ENCODE measurements around the gene PNO1.

Gene PNO1

GRCh38 chr2:68157002-68157401 lies 686 bp upstream of the PNO1 start:
- H3K4me1 ChIP-seq = peaks cover 0 to 34% (median 30%) of the 10 kb centered on the region in 4 donors
- TF ChIP-seq, protein P1, sequence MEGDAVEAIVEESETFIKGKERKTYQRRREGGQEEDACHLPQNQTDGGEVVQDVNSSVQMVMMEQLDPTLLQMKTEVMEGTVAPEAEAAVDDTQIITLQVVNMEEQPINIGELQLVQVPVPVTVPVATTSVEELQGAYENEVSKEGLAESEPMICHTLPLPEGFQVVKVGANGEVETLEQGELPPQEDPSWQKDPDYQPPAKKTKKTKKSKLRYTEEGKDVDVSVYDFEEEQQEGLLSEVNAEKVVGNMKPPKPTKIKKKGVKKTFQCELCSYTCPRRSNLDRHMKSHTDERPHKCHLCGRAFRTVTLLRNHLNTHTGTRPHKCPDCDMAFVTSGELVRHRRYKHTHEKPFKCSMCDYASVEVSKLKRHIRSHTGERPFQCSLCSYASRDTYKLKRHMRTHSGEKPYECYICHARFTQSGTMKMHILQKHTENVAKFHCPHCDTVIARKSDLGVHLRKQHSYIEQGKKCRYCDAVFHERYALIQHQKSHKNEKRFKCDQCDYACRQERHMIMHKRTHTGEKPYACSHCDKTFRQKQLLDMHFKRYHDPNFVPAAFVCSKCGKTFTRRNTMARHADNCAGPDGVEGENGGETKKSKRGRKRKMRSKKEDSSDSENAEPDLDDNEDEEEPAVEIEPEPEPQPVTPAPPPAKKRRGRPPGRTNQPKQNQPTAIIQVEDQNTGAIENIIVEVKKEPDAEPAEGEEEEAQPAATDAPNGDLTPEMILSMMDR (IDR thresholded peaks at IDR 0.05) = no peak
- peak overlapping the region; percentile 82 to 96 for H3K4me3 ChIP-seq
- H3K9me3 ChIP-seq = no peaks in the 10 kb centered on the region
- intact Hi-C loops (cut with DNase I; ENCODE audit: low total_unique reads) = no loop called here
- no peak for DNase-seq
- peaks cover 3 to 16% (median 9%) of the 10 kb centered on the region in 3 donors for H3K36me3 ChIP-seq
- H3K27me3 ChIP-seq = no peaks in the 10 kb centered on the region
- H3K27ac ChIP-seq = peak overlapping the region; percentile 76 to 79

- DNase-seq = no peak
- intact Hi-C loops (cut with DNase I; ENCODE audit: low total_unique reads) = no loop called here
- H3K36me3 ChIP-seq = peaks cover 12 to 27% (median 20%) of the 10 kb centered on the region in 3 donors
- H3K4me1 ChIP-seq = peaks cover 0 to 34% (median 29%) of the 10 kb centered on the region in 4 donors
- H3K4me3 ChIP-seq = peak overlapping the region; percentile 82 to 96
- TF ChIP-seq, protein P1 (IDR thresholded peaks at IDR 0.05) = no peak
- H3K27me3 ChIP-seq = no peaks in the 10 kb centered on the region
- H3K27ac ChIP-seq = peak overlapping the region; percentile 76 to 79
- no peaks in the 10 kb centered on the region for H3K9me3 ChIP-seq
These were observed 403 bp downstream of the PNO1 start for GRCh38 chr2:68158134-68158447.

- DNase-seq = no peak
- Histone ChIP-seq H3K9me3 (no peaks in the 10 kb centered on the region), H3K36me3 (peaks cover 19 to 70% (median 52%) of the 10 kb centered on the region in 3 donors), H3K27me3 (no peaks in the 10 kb centered on the region), H3K4me1 (peaks cover 0 to 12% (median 10%) of the 10 kb centered on the region in 4 donors), H3K27ac (no peak overlapping the region), H3K4me3 (no peak overlapping the region)
- intact Hi-C loops (cut with DNase I; ENCODE audit: low total_unique reads) = no loop called here
- TF ChIP-seq, protein P1 (IDR thresholded peaks at IDR 0.05) = no peak
These were observed 6.0 kb downstream of the PNO1 start for GRCh38 chr2:68163641-68164040.

DNA sequence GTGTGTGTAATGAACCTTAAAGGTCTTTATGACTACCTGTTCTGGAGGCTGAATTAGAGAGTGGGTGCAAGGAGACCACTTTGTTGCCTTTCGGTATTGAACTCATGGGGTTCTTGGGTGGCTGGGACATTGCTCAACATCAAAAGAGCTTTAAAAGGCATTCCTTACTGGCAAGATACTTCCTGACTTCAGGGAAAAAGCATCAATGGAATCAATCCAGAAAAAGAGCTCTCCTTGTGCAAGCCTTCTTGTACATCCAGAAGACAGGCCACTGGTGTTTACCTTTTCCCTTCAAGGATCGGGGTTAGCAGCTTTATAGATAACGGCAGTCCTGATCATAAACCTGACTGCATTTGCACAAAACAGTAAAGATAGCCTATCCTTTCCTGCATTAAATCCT lies 9.5 kb downstream of the PNO1 start:
- H3K27me3 ChIP-seq = no peaks in the 10 kb centered on the region
- no peak for DNase-seq
- H3K4me3 ChIP-seq = no peak overlapping the region
- H3K9me3 ChIP-seq = no peaks in the 10 kb centered on the region
- H3K27ac ChIP-seq = no peak overlapping the region
- intact Hi-C loops (cut with DNase I; ENCODE audit: low total_unique reads) = no loop called here
- peaks cover 14 to 73% (median 41%) of the 10 kb centered on the region in 3 donors for H3K36me3 ChIP-seq
- TF ChIP-seq, protein P1 (IDR thresholded peaks at IDR 0.05) = no peak
- H3K4me1 ChIP-seq = no peaks in the 10 kb centered on the region

- Histone ChIP-seq H3K27ac (no peak overlapping the region), H3K4me3 (no peak overlapping the region), H3K27me3 (no peaks in the 10 kb centered on the region), H3K36me3 (peaks cover under 1 to 59% (median 31%) of the 10 kb centered on the region in 3 donors), H3K9me3 (no peaks in the 10 kb centered on the region), H3K4me1 (no peaks in the 10 kb centered on the region)
- intact Hi-C loops (cut with DNase I; ENCODE audit: low total_unique reads) = loop anchor here (2.0 kb wide), 1 partner anchor 75 kb away; no protein-coding TSS in a partner anchor
- DNase-seq = no peak
- TF ChIP-seq, protein P1 (IDR thresholded peaks at IDR 0.05) = no peak
These were observed 11.6 kb downstream of the PNO1 start for GRCh38 chr2:68169308-68169707.

DNA sequence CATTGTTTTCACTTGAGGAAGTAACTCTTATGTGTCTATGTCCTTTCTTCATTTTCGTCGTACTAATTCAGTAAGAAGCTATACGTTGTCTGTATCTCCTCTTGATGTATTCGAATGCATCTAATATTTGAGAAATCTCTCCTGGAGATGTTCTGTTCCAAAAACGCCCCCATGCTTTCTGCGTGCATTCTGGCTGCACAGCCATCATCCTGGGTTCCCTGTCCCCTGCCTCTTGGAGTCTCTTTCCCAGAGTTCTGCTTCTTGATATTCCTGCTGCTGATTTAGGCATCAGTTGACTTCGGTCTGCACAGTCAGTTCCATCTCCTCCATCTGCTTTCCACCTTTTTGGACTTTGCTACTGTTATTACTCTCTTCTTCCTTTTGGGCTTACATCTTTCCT lies 13.5 kb downstream of the PNO1 start:
- DNase-seq = no peak
- H3K4me1 ChIP-seq = no peaks in the 10 kb centered on the region
- H3K36me3 ChIP-seq = peaks cover 6 to 60% (median 39%) of the 10 kb centered on the region in 3 donors
- intact Hi-C loops (cut with DNase I; ENCODE audit: low total_unique reads) = no loop called here
- H3K27ac ChIP-seq = no peak overlapping the region
- no peaks in the 10 kb centered on the region for H3K27me3 ChIP-seq
- TF ChIP-seq, protein P1 (IDR thresholded peaks at IDR 0.05) = no peak
- H3K4me3 ChIP-seq = no peak overlapping the region
- no peaks in the 10 kb centered on the region for H3K9me3 ChIP-seq
